NCI-H2171 (cell line): ENCODE results near the gene AKIRIN1.
"Not testable (repeated sequence)": the region's sequence is repeated elsewhere in the genome, so short reads cannot be mapped to it uniquely, and the experiment has no call there.

Experiments used
- DNase-seq: peaks from one replicate; lab custom pipeline; 2025; lab: John Stamatoyannopoulos, UW

Gene AKIRIN1

DNA sequence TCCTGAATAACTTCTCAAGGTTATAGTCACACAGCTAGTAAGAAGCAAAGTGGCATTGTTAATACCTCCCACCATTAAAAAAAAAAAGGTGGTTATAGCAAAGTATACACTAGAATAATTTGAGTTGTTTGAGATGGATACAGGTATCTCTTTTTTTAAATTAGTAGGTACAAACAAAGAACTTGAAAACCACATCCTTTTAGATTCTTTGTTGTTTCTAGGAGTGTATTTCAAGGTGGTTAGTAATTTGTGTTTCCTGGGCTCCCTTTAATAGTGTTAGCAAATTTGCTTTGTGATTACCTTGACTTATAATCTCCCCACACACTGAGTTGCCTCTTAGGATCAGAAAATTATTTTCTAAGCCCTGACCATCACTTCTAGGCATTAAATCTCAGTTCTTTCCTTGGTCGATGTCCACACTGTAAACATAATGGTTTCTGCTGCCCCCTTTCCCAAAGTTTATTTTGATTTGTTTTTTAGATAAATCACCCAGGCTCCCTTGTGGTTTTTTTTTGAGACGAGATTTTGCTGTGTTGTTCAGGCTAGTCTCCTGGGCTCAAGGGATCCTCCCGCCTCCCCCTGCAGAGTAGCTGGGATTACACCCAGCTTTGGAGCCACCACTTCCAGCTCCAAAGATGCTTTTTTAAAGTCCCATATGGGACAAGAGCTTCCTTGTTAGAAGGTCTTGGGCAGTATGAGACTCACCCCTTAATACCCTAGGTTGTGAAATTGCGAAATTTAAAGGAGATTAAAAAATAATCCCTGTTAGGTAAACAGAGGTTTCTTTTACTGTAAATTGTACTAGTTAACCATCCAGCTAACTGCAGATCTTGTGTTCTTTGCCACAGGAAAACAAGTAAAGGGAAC, 6.2 kb downstream of the AKIRIN1 start:
- DNase-seq = no peak

DNA sequence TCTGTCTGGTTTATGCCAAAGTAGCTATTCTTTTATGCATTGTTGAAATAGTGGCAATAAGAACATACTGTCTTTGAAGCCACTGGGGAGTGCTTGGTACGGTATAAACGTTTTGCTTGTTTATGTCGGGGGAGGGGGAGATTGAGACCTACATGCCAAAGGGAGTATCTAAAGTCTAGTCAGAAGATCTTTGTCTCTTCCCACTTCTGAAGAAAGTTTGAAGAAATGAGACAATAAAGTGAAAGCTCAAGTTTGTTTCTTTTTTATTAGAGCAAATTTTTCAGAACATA, 6.8 kb downstream of the AKIRIN1 start:
- no peak for DNase-seq

DNA sequence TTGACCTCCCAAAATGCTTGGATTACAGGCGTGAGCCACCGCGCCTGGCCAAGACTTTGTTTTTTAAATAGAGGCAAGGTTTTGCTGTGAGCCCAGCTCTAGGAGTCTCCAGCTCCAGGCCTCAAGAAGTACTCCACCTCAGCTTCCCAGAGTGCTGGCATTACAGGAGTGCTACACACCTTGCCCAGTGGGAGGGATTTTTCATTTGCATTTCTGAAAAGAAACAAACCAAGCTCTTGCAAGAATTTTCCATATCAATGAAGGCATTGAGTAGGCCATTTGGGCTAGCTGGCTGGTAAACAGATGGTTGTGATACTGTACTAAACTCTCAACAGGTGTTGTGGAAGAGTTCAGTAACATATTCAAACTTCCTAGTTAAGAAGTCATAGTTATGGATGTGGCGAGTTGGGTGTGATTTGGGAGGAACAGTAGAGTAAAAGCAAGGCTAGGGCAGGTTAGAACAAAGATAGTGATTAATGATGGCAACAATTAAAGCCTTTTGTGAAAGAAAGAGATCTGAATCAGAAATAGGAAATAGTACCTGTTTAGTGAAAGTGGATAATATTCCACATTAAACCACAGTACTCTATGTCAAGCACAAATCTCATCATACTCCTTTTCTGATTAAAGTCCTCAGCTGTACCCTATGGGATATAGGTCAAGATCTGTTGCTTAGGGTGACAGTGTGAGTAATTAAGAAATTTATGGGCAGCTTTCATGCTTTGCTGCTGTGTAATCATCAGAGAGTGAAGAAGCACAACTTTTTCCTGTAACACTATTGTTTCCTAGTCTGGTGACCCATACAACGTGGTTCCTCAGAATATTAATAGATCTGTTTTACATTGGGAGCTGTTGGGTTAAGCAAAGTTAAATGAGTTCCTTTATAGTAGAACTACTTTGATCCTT, 10.7 kb downstream of the AKIRIN1 start:
- DNase-seq = no peak

DNA sequence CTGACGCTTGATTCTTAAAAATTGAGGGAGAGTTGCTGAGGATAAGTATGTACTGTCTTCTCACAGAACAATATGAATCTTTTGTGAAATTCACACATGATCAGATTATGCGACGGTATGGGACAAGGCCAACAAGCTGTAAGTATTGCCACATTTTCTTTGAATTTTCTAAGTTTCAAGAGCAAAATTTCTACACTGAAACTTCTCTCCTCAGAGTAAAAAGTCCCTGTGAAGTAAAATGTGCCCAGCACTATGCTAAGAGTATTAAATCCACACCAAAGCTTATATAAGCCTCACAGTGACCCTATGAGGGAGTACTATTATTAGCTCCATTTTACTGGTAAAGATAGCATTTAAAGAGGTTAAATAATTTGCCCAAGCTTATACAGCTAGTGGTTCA, 12.2 kb downstream of the AKIRIN1 start:
- DNase-seq = no peak

DNA sequence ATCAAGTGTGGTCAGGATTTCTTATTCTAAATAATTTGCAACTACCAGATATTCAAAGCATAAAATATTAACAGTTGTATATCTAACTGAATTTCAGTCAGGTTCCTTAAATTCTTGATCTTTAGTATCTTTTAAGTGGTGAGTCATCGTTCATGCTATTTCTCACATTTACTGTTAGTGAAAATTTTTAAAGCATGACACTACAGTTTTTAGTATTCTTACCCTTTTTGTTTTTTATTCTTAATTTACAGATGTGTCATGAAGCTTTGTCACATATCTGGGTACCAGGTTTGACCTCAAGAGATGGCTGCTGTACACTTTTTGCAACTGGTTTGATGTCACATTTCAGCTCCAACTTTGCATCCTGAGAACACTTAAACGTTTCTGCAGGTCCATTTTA, 12.7 kb downstream of the AKIRIN1 start:
- DNase-seq = no peak

DNA sequence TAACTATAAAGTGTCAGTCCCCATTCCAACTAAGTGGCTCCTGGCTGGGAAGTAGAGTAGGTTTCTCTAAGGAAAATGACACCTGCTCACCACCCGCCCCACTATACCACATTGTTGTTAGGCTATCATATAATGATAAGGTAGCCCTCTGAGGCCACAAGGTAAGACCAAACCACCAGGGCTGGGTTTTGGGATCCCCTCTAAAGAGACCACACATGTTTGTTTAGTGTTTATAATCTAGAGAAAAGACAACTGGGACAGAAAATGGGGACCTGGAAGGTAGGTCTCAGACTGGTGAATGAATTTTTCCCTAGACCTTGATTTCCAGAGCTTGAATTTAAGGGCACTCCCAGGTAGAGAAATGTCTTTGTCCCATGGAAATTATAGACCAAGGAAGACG, 15.2 kb downstream of the AKIRIN1 start:
- DNase-seq = no peak

DNA sequence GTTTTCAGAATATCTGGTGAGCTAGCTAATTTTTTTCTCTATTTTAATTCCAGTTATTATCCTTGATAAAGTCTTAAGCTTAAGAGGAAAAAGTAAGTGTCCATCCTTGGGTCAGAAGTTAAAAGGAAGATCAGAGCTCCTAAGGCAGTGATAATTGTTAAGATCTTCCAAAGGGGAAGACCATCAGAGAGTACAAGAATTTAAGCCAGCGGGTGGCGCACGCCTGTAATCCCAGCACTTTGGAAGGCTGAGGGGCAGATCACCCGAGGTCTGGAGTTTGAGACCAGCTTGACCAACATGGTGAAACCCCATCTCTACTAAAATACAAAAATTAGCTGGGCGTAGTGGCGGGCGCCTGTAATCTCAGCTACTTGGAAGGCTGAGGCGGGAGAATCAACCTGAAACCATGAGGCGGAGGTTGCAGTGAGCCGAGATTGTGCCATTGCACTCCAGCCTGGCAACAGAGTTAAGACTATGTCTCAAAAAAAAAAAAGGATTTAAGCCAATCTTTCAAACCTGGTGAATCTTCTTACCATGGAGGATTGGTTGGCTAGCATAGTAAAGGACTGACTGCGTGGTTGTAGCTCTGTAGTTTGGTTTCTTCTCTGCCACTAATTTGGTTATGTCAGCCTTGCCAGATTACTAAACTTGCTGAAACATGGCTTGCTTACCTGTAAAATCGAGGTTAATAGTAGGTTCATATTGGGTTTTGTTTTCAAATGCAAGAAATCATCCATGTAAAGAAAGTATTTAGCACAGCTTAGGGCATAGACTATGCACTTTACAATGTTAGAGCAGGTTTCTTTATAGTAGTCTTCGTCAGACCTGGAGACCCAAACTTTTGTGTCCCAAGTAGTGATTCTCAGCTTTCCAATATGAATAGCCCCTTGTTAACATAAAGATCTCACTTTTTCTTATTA, 15.9 kb downstream of the AKIRIN1 start:
- no peak for DNase-seq

DNA sequence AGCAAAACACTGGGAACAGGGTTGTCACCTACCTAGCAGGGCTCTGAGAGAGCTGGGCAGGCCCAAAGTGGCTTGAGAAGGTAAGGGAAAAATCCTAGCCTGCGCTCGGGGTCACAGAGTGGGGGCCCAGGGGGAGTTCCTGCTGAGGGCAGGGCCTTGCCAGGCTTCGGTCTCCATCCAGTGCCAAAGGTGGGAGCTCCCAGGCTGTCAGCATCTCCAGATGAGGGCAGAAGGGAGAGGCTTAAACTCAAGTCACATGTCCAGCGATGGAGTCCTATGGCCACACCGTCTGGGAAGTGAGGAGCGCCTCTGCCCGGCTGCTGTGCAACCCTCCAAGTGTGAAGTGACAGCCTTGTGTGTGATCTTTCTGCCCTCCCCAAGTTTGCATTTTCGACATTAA, 23.9 kb downstream of the AKIRIN1 start:
- not testable (repeated sequence) for DNase-seq

DNA sequence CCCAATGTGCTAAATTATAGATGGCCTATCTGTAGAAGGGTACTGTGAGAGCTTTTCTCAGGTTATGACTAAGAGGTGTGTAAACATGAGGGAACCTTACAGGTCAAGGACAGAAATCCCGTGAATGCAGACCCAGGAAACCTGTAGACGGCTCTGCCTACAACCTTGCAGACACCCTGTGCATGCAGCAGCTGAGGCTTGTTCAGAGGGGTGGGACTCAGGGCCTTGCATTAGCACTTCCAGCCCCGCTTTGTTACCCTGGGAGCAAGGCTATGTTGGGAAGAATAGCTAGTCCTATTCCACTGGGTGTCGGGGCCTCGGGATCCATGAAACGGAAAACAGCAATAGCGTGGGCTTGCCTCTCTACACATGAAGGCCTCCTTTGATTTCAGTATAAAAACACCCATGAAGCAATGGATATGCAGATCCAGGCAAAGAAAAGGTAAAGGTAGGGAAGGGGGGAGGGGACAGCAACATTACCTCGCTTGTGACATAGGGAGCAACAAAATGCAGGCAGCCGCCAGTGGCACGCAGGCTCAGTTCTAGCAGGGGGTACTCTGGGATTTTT, 25.6 kb downstream of the AKIRIN1 start:
- DNase-seq = no peak

DNA sequence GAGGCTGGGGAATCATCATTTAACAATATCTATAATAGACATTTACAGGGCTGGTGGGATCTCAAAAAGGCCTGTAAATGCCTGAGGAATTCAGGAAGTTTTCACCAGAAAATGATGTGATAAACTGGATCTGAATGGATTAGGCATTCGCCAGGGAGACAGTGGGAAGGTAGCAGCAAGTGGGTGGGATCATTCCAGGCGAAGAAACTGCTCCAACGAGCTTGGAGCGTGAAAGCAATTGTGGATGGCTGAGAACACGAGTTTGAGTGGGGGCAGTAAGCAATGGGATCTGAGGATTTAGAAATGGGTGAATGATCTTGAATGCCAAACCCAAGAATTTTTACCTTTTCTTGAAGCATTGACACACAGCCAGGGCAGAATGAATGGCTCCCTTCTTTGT, 26.2 kb downstream of the AKIRIN1 start:
- DNase-seq = no peak

DNA sequence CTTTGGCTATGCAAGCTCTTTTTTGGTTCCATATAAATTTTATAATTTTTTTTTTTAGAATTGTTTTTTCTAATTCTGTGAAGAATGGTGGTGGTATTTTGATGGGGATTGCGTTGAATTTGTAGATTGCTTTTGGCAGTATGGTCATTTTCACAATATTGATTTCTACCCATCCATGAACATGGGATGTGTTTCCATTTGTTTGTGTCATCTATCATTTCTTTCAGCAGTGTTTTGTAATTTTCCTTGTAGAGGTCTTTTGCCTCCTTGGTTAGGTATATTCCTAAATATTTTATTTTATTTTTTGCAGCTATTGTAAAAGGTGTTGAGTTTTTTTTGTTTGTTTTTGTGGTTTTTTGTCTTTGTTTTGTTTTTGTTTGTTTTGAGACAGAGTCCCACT, 29.4 kb downstream of the AKIRIN1 start:
- DNase-seq = not testable (repeated sequence)

DNA sequence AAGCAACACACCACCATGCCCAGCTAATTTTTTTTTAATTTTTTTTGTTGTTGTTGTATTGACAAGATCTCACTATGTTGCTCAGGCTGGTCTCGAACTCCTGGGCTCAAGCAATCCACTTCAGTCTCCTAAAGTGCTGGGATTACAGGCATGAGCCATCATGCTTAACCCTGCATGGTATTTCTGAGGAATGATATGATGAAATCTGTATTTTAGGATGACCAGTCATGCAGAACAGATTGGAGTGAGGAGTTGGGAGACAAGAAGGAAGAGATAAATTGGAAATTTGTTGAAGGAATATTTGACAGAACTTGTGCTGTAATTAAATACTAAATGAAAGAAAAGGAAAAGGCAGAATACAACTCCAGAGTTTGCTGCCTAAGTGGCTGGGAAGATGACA, 30.4 kb downstream of the AKIRIN1 start:
- no peak for DNase-seq

DNA sequence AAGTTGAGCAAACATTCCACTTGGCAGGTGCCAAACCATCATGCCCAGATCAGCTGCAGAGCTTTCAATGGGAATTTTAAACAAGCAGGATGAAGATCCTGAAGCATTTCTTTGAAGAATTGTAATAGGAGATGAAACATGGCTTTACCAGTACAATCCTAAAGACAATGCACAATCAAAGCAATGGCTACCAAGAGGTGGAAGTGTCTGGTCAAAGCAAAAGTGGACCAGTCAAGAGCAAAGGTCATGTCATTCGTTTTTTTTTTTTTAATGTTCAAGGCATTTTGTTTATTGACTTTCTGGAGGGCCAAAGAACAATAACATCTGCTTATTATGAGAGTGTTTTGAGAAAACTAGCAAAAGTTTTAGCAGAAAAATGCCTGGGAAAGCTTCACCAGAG, 32.1 kb downstream of the AKIRIN1 start:
- no peak for DNase-seq

DNA sequence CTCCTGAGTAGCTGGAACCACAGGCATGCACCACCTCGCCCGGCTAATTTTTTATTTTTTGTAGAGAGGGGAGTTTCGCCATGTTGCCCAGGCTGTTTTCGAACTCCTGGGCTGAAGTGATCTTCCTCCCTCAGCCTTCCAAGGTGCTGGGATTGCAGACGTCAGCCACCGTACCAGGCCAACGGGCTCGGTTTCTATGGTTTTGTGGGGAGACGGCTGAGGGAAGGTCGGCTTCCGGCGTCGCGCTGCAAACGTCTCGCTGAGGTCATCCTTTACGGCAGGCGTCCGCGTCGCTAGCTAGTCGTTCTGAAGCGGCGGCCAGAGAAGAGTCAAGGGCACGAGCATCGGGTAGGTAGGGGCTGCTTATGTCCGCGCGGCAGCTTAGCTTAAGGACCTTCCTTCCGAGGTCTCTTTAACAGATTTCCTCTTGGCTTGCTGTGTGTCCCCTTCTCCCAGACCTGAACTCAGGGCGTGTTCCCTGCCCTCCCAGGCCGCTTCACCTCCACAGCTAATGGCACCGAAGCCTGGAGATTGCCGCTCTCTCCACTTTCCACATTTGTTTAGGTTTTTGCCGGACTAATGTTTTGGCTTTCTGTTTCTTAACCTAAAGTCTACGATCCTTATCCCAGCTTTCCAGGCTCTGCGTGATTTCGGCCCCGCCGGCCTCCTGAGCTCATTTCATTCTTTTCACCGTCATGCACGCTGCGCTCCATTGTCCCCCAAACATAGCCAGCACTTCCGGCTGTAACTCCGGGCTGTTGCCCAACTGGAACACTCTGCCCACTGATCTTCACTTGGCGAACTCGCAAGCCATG, 35.2 kb downstream of the AKIRIN1 start, which contains the start of gene NDUFS5:
NDUFS5 (plus strand) TSS at position 300 of the 815 bp plus-strand sequence. CDS start 2,375 bp downstream, outside the sequence.
- peak; percentile 90 for DNase-seq

DNA sequence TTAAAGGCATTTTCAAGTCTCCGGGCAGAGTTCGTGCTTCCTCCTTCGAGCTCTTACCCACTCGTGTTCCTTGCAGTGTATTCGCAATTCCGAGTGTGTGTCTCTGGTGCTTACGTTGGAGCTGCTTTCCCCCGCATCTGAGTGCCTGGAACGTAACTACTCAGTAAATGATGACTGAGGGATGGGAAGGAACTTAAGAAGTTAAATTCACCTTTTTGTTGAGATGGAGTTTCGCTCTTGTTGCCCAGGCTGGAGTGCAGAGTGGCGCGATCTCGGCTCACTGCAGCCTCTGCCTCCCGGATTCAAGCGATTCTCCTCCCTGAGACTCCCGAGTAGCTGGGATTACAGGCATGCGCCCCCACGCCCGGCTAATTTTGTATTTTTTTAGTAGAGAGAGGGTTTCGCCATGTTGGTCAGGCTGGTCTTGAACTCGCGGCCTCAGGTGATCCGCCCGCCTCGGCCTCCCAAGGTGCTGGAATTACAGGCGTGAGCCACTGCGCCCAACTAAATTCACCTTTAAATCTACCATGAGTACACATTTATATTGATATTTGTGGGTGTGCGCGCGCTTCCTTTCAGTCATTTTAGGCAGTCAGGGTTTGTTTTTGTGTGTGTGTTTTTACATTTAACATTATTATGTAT, 35.9 kb downstream of the AKIRIN1 start:
- DNase-seq = no peak

DNA sequence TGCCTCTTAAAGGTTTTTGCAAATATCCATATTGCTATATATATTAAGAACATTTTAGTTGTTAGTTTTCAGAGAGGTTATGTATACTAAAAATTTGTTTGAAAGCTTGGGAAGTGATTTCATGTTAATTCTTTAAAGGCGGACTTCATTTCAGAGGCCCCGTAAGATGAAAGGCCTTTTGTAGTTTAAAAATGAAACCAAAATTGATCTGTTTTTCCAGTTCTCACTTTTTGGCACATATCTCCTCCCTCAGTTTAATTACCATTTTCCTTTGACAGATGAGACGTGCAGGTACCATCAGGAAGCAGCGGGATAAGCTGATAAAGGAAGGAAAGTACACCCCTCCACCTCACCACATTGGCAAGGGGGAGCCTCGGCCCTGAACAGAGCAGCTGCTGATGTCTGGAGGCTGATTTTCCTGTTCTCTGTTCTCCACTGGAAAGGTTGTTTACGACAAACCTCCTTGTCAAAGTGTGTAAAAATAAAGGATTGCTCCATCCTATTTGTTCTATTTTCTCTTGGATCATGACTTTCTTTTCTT, 43.1 kb downstream of the AKIRIN1 start:
- DNase-seq = no peak

DNA sequence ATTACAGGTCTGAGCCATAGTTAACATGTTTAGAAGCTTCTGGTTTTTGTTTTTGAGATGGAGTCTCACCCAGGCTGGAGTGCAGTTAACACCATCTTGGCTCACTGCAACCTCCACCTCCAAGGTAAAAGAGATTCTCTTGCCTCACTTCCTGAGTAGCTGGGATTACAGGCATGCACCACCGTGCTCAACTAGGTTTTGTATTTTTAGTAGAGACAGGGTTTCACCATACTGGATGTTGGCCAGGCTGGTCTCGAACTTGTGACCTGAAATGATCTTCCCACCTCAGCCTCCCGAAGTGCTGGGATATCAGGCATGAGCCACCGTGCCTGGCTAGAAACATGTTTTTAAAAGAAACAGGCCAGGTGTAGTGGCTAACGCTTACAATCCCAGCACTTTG, 45.6 kb downstream of the AKIRIN1 start:
- no peak for DNase-seq

DNA sequence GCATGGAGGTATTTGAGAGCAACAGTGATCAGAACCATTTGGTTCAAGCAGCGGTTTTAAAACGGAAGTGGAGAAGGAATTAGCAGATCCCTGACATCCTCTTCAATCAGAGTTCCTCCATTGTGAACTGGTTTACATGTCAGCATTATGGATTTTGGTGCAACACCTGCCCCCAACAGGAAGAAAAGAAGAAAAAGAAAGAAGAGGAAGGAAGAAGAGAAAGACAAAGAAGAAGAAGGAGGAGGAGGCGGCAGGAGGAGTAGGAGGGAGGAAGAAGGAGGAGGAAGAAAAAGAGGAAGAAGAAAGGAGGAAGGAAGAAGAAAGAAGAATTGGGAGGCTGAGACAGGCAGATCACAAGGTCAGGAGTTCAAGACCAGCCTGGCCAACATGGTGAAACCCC, 52.4 kb downstream of the AKIRIN1 start:
- DNase-seq = no peak

DNA sequence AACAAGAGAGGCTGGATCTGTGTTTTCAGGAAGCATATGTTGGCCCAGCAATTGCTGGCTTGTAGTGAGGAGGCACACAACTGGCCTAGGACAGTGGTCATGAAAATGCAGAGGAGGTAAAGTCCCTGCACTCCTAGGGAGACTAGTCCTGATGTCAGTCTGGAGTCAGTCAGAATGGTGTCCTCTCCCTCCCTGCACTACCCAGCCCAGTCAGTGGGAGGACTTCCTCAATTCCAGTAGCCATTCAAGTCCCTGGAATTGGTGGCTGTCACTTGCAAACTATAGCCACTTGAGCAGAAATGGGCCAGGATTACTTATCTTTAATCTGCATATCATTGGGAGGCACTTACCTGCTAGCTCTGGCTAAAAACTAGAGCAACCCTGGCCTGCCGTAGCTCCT, 53.7 kb downstream of the AKIRIN1 start:
- DNase-seq = no peak

DNA sequence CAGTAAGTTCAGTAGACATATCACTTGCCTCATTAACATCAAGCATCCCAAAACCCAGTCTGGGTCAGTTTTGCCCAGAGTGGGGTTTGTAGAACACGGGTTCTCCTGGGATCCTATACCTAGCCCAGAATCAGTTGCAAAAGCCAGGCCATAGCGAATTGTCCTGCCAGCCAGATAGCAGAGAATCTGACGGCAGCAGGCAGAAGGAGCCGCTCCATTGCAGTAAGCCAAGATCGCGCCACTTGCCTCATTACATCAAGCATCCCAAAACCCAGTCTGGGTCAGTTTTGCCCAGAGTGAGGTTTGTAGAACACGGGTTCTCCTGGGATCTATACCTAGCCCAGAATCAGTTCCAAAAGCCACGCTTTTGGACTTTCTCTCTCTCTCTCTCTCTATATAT, 54.2 kb downstream of the AKIRIN1 start:
- DNase-seq = no peak
